ENCODE data around the gene C6orf62.
"Not testable (repeated sequence)": the region's sequence is repeated elsewhere in the genome, so short reads cannot be mapped to it uniquely, and the experiment has no call there.

C6orf62 gene

GRCh38 chr6:24742216-24742738 is 23.3 kb upstream of the C6orf62 start:
- DNase-seq, result no peak

- DNase-seq, result no peak
These were observed 21.9 kb upstream of the C6orf62 start for GRCh38 chr6:24740861-24741260.

- DNase-seq, result no peak
These were observed 19.8 kb upstream of the C6orf62 start for GRCh38 chr6:24738741-24739140.

GRCh38 chr6:24734710-24735109 is 15.8 kb upstream of the C6orf62 start:
- DNase-seq, result not testable (repeated sequence)

- no peak for DNase-seq
These were observed 15.2 kb upstream of the C6orf62 start for GRCh38 chr6:24734166-24734565.

- DNase-seq, result not testable (repeated sequence)
These were observed 12.6 kb upstream of the C6orf62 start for GRCh38 chr6:24731456-24732134.

GRCh38 chr6:24730653-24731052 is 11.7 kb upstream of the C6orf62 start:
- DNase-seq, result not testable (repeated sequence)

GRCh38 chr6:24723270-24723669 is 4.3 kb upstream of the C6orf62 start:
- no peak for DNase-seq

GRCh38 chr6:24721461-24722215 is 2.7 kb upstream of the C6orf62 start:
- DNase-seq, result no peak

- DNase-seq, result peak; percentile 99
These were observed 1.9 kb upstream of the C6orf62 start for GRCh38 chr6:24720604-24721460.

GRCh38 chr6:24720131-24720603 is 1.2 kb upstream of the C6orf62 start:
- DNase-seq, result no peak

- DNase-seq, result no peak
These were observed 367 bp downstream of the C6orf62 start for GRCh38 chr6:24718449-24719124.

- DNase-seq, result not testable (repeated sequence)
These were observed 2.3 kb downstream of the C6orf62 start for GRCh38 chr6:24716602-24717148.

- no peak for DNase-seq
These were observed 8.2 kb downstream of the C6orf62 start for GRCh38 chr6:24710519-24711303.

- DNase-seq, result no peak
These were observed 9.8 kb downstream of the C6orf62 start for GRCh38 chr6:24709014-24709711.

GRCh38 chr6:24708612-24709011 is 10.3 kb downstream of the C6orf62 start:
- no peak for DNase-seq

GRCh38 chr6:24704468-24704867 is 14.5 kb downstream of the C6orf62 start:
- no peak for DNase-seq

- DNase-seq, result no peak
These were observed 16.2 kb downstream of the C6orf62 start for GRCh38 chr6:24702720-24703282.

- DNase-seq, result no peak
These were observed 19.2 kb downstream of the C6orf62 start for GRCh38 chr6:24699521-24700359.
